SK-N-MC (cell line): ENCODE results near the gene SIGLEC7.

Source experiments
- DNase-seq: peaks from one replicate; pipeline ENCODE4 v3.0.0-alpha.2; 2011; ENCODE audit warnings: low read depth, low spot score
- H3K27ac ChIP-seq: fragments of 200-600 bp; sonication (generic); 2 replicates; pipeline ENCODE4 v1.5.1; 2016; ENCODE audit warnings: mixed run types
- H3K36me3 ChIP-seq: fragments of 200-600 bp; sonication (generic); 2 replicates; pipeline ENCODE4 v1.6.1; 2017; ENCODE audit warnings: antibody characterized with exemption, low read length, mixed read lengths; ENCODE audit not compliant: insufficient read depth
- H3K4me3 ChIP-seq: fragments of 200-600 bp; sonication (generic); 2 replicates; pipeline ENCODE4 v1.5.1; 2016
- H3K9ac ChIP-seq: fragments of 200-600 bp; sonication (generic); 2 replicates; pipeline ENCODE4 v1.8.0; 2017; ENCODE audit warnings: mixed run types, mixed read lengths; ENCODE audit not compliant: insufficient read length
- H3K9me3 ChIP-seq: fragments of 200-600 bp; sonication (generic); 2 replicates; pipeline ENCODE4 v1.6.1; 2017; ENCODE audit warnings: low read depth, mild to moderate bottlenecking, antibody characterized with exemption, low read length, moderate library complexity, mixed read lengths
- EZH2 ChIP-seq: fragments of 200-600 bp; sonication (generic); IDR thresholded peaks from one replicate; pipeline ENCODE4 v1.6.1; 2017; ENCODE audit warnings: antibody characterized with exemption
- FOXP2 ChIP-seq: optimal IDR thresholded peaks from 2 replicates; pipeline ENCODE3; 2011; ENCODE audit warnings: mild to moderate bottlenecking, moderate library complexity; ENCODE audit not compliant: insufficient read depth; ENCODE audit errors: extremely low read length, control extremely low read depth
- POLR2AphosphoS5 ChIP-seq: IDR thresholded peaks from 2 replicates; pipeline ENCODE4 v1.6.1; 2012; ENCODE audit warnings: mild to moderate bottlenecking, low read depth, low read length, borderline replicate concordance

Gene SIGLEC7

DNA sequence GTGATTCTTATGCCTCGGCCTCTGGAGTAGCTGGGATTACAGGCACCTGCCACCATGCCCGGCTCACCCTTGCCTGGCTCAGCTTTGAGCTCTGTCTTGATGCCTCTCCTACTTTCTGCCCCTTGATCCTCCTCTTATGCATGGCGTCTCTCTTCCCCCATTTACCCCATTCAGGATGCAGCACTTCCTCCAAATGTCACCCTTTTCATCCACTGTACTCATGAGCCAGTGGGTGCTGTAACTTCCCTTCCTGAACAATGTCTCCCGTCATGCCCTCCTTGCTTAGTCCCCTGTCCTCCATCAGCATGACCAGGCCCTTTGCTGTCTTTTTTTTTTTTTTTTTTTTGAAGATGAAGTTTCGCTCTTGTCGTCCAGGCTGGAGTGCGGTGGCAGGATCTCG lies 20.8 kb upstream of the SIGLEC7 start:
- no peaks in the 10 kb centered on the region for H3K36me3 ChIP-seq
- no peak overlapping the region for H3K27ac ChIP-seq
- no peak for DNase-seq
- no peaks in the 10 kb centered on the region for H3K9me3 ChIP-seq
- no peak overlapping the region for H3K9ac ChIP-seq
- H3K4me3 ChIP-seq, result no peak overlapping the region
- TF ChIP-seq EZH2, result no peak
- TF ChIP-seq FOXP2, result no peak
- TF ChIP-seq POLR2AphosphoS5, result no peak

GRCh38 chr19:51122112-51122981 lies 19.8 kb upstream of the SIGLEC7 start:
- H3K4me3 ChIP-seq, result no peak overlapping the region
- TF ChIP-seq FOXP2 (no peak), EZH2 (no peak), POLR2AphosphoS5 (no peak)
- H3K27ac ChIP-seq, result no peak overlapping the region
- H3K9ac ChIP-seq, result no peak overlapping the region
- no peak for DNase-seq
- no peaks in the 10 kb centered on the region for H3K9me3 ChIP-seq
- no peaks in the 10 kb centered on the region for H3K36me3 ChIP-seq

DNA sequence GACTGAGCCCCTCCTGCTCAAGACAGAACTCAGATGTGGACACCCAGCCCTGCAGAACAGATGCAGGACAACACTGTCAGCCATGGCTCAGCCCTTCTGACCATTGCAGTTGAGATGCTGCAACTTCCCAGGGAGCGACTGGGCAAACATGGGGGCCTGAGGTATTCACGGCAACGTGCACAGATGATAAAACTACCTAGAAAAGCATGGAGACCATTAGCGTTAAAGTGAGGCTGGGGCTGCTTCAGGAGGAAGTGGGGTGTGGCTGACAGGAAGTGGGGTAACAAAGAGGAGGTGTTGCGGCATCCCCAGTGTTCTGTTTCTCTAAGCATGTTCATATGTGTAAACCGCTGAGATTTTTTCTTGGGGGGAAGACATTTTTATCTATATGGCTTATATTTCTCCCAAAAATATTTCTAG lies 18.7 kb upstream of the SIGLEC7 start:
- Histone ChIP-seq H3K27ac (no peak overlapping the region), H3K9ac (no peak overlapping the region), H3K9me3 (no peaks in the 10 kb centered on the region), H3K4me3 (no peak overlapping the region), H3K36me3 (no peaks in the 10 kb centered on the region)
- TF ChIP-seq FOXP2, result no peak
- no peak for TF ChIP-seq POLR2AphosphoS5
- no peak for TF ChIP-seq EZH2
- DNase-seq, result no peak

- TF ChIP-seq FOXP2, result no peak
- Histone ChIP-seq H3K9ac (no peak overlapping the region), H3K36me3 (no peaks in the 10 kb centered on the region), H3K27ac (no peak overlapping the region), H3K4me3 (no peak overlapping the region), H3K9me3 (no peaks in the 10 kb centered on the region)
- no peak for DNase-seq
These were observed 18.3 kb upstream of the SIGLEC7 start for GRCh38 chr19:51123802-51124201.

DNA sequence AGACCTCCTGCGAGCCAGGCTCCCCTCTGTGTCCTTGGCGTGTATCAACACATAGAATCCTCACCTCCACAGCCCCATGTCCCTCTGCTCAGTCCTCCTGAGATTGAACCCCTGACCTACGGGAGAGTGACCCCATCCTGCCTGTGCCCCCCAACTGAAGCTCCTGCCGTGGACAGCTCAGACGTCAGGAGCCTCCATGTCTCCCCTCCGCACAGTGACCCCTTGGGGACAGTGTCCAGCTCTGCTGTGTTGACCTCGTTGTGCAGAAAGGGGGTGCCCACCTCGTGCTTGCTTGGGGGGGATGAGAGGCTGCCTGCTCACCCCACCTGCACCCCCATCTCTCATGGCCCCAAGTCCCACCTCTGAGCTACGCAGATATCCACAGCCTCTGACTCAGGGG lies 17.9 kb upstream of the SIGLEC7 start:
- Histone ChIP-seq H3K9ac (no peak overlapping the region), H3K4me3 (no peak overlapping the region), H3K36me3 (no peaks in the 10 kb centered on the region), H3K27ac (no peak overlapping the region), H3K9me3 (no peaks in the 10 kb centered on the region)
- TF ChIP-seq EZH2 (no peak), POLR2AphosphoS5 (no peak), FOXP2 (no peak)
- no peak for DNase-seq

GRCh38 chr19:51124729-51125128 lies 17.4 kb upstream of the SIGLEC7 start, which contains the start of gene SIGLEC9:
SIGLEC9 (plus strand) TSS chr19:51124906; CDS start chr19:51124975, 69 bp downstream.
- H3K4me3 ChIP-seq, result no peak within 1 kb of the TSS
- no peak within 1 kb of the TSS for H3K9ac ChIP-seq
- no peak for TF ChIP-seq FOXP2
- no peak for TF ChIP-seq EZH2
- H3K36me3 ChIP-seq, result no peaks in the 10 kb centered on the region
- no peak within 1 kb of the TSS for H3K27ac ChIP-seq
- no peak for DNase-seq
- no peaks in the 10 kb centered on the region for H3K9me3 ChIP-seq

DNA sequence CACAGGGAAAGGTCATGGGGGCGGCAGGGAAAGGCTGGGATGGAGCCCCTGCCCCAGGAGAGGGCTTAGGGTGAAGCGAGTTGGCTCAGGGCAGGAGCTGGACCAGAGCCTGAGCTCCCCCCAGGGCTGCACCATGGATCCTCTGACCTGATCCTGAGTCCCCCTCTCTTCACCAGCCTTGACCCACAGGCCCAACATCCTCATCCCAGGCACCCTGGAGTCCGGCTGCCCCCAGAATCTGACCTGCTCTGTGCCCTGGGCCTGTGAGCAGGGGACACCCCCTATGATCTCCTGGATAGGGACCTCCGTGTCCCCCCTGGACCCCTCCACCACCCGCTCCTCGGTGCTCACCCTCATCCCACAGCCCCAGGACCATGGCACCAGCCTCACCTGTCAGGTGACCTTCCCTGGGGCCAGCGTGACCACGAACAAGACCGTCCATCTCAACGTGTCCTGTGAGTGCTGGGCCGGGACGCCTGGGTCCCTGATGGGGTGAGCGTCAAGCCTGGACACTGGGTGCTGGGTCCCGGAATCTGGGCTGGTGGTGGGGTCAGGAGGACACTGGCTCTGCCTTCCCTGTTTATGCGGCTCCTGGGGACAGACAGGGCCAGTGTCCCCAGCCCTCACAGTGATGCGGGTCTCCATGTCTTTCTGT lies 16.6 kb upstream of the SIGLEC7 start:
- Histone ChIP-seq H3K27ac (no peak overlapping the region), H3K4me3 (no peak overlapping the region), H3K9ac (no peak overlapping the region), H3K36me3 (no peaks in the 10 kb centered on the region), H3K9me3 (no peaks in the 10 kb centered on the region)
- TF ChIP-seq POLR2AphosphoS5 (no peak), EZH2 (no peak), FOXP2 (no peak)
- no peak for DNase-seq

- Histone ChIP-seq H3K9me3 (no peaks in the 10 kb centered on the region), H3K4me3 (no peak overlapping the region), H3K27ac (no peak overlapping the region), H3K9ac (no peak overlapping the region), H3K36me3 (no peaks in the 10 kb centered on the region)
- no peak for DNase-seq
- TF ChIP-seq POLR2AphosphoS5 (no peak), EZH2 (no peak), FOXP2 (no peak)
These were observed 15.1 kb upstream of the SIGLEC7 start for GRCh38 chr19:51127032-51127431.
